OCI-LY3 (cell line): ENCODE data around the gene AHSG.

Experiments
- EZH2phosphoT487 ChIP-seq: fragments of 200-600 bp; shearing (Covaris generic); IDR thresholded peaks from 2 replicates; pipeline ENCODE4 v1.6.1; 2018; ENCODE audit warnings: antibody characterized with exemption, mixed run types, low read depth
- TF ChIP-seq, protein P1 (sequence below): fragments of 200-600, 300-600 bp; sonication (generic); IDR thresholded peaks from 2 replicates; pipeline ENCODE4 v1.5.1; 2014; ENCODE audit warnings: antibody characterized with exemption, low read length, low read depth

DNA sequence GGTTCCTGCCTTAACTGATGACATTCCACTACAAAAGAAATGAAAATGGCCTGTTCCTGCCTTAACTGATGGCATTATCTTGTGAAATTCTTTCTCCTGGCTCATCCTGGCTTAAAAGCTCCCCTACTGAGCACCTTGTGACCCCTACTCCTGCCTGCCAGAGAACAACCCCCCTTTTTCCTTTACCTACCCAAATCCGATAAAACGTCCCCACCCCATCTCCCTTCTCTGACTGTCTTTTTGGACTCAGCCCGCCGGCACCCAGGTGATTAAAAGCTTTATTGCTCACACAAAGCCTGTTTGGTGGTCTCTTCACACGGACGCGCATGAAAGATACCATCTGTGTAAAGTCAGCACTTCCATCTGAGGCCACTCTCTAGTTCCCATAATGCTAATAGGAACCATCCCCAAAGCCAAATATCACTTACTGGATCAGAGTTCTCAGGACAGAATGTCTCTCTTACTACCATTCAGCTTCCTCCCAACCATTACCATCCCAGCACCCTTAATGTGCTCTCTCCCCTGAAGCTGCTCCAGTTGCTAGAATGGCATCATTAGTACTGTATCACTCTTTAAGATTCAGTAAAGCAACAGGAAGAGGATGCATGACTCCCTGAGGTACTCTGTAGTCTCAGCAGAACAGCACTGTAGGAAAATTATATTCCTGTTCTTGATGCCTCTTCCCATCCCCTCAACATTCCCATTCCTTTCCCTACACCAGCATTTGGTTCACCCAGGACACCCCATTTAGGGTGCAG lies 50.7 kb downstream of the AHSG start:
- TF ChIP-seq, protein P1, sequence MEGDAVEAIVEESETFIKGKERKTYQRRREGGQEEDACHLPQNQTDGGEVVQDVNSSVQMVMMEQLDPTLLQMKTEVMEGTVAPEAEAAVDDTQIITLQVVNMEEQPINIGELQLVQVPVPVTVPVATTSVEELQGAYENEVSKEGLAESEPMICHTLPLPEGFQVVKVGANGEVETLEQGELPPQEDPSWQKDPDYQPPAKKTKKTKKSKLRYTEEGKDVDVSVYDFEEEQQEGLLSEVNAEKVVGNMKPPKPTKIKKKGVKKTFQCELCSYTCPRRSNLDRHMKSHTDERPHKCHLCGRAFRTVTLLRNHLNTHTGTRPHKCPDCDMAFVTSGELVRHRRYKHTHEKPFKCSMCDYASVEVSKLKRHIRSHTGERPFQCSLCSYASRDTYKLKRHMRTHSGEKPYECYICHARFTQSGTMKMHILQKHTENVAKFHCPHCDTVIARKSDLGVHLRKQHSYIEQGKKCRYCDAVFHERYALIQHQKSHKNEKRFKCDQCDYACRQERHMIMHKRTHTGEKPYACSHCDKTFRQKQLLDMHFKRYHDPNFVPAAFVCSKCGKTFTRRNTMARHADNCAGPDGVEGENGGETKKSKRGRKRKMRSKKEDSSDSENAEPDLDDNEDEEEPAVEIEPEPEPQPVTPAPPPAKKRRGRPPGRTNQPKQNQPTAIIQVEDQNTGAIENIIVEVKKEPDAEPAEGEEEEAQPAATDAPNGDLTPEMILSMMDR: no peak
- TF ChIP-seq EZH2phosphoT487: no peak
